Activated CD4-positive, alpha-beta T cell treated with anti-CD3 and anti-CD28 coated beads, Interleukin-10, Interleukin-2, amounts not matched to agents 100 ng/mL and 50 ng/mL, durations not matched to agents 16 hours and 8 hours (primary cell): Measurements from ENCODE around the gene MTMR8.

ENCODE experiments used
- DNase-seq: peaks from one replicate; pipeline ENCODE4 v3.0.0-alpha.2; 2020

MTMR8 gene

DNA sequence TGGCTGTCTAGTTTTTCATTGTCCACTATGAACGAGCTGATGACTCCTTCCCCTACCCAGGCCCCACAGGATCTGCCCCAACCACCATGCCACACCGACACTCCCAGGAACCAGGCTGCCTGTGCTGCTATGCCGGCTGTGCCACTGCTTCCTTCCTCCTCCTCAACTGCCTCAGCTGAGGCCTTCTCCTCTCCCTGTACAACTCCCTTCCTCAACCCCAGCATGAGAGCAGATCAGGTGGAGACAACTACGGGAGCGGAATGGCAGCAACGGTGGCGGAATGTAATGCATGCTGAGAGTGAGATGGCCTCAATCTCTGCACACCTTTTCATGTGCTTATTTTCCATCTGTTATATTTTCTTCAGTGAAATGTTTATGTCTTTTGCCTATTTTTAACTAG lies 88.5 kb downstream of the MTMR8 start:
- no peak for DNase-seq

DNA sequence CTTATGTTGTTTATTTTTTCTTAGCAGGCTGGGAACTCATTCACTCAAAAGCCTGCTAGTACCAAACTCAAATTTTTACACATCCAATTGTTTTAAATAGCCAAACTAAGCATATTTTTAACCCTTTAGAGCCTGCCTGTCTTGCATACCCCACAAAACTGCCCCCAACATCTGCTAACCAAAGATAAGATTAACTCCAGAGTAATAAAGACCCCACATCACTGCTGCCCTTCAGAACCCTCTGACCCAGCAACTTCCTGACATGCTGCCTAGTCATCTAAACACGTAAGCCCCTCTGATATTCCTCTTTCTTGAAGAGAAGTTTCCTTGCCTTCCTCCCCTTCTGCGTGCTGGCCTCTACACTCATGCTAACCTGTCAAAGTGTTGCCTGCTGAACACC lies 104.1 kb downstream of the MTMR8 start:
- no peak for DNase-seq

DNA sequence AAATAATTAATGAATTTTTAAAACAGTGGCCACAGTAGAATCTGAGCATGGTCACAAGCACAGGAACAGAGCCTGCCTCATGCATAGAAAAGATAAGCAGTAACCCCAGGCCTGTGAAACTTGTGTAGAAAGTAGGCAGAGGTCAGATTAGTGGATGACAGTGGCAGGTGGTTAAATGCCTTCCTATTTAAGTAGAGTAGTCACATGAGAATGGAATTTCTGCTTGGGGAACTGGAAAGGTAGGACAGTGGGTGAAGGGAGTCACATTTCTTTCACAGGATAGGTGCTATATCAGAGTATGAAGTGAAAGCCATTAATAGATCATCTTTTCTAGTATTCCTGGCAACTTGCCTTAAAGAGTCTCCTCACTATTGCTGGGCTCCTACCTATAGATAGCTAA lies 130.0 kb downstream of the MTMR8 start:
- DNase-seq, result no peak

DNA sequence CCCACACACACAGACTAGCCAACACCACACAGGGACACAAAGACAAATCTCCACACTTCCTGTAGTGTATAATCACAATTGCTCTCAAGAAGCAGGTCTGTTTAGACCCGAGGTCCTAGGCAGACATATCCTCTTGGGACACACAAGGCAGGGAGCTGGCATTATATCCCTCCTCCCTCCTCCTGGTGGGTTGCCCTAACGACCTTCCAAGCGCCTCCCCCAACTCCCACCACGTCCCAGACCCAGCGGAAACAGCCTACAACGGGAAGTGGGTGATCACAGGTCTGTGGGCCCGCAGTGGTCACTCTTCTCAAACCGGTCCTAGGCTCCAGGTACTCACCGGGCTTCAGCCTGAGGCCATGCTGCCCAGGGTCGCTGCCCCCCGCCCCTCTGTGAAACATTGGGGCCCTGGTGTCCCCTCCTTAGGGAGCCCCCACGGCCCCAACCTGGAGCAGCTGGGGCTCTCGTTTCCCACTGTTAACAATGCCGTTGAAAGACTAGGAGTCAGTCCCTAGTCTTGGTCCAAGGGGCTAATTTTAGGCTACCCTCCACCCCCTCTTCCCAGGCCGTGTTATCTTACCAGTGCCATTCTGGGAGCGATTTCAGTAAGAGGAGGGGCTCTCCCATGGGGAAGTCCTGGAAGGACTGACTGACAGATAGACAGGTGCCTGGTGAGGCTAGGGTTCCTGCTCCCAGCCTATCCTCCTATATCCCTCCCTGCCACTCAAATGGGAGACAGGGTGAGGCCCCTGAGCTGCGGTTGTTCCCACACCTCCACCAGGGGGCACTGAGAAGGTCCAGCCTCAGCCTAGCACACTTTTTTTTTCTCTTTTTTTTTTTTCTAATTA lies 164.9 kb downstream of the MTMR8 start, which contains the start of gene ASB12:
TSS of gene ASB12 (minus strand) at position 485 of the 848 bp plus-strand sequence. CDS start 4,957 bp downstream, outside the sequence.
- DNase-seq, result no peak

DNA sequence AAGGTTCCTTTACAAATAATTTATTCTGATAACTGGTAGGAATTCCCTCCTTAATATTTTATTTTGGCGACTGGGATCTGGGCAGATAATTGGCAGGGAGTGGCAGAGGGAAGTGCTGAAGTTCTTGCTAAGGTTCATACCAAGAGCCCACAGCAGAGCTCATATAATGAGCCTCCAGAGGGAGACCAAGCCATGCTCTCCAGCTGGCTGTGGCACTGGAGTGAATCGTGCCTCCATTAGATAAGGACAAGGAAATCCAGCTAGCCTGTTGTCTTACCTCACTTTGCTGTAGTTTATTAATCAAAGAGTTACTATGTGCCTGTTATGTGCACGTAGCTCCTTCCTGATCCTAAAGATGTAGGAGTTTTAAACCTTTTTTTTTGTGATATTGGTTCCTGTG lies 166.1 kb downstream of the MTMR8 start:
- no peak for DNase-seq
